HEK293T (cell line): ENCODE data around the gene PAK4.

Experiments
- CTCF ChIA-PET: fragments of 350-600 bp; formaldehyde crosslinking; extraction: SDS; loops from one replicate; lab custom pipeline; 2021; ENCODE audit warnings: antibody characterized with exemption, inconsistent platforms; lab: Yijun Ruan, JAX
- POLR2A ChIA-PET: fragments of 350-600 bp; formaldehyde crosslinking; extraction: SDS; loops from one replicate; lab custom pipeline; 2020; ENCODE audit warnings: antibody characterized with exemption, inconsistent platforms; lab: Yijun Ruan, JAX
- DNase-seq: peaks from one replicate; pipeline ENCODE4 v3.0.0; 2012; ENCODE audit warnings: mixed read lengths; ENCODE audit errors: extremely low spot score
- ARNT ChIP-seq: fragments of 450-650 bp; IDR thresholded peaks from 2 replicates; pipeline ENCODE4 v1.6.1; 2017; ENCODE audit warnings: mild to moderate bottlenecking
- BHLHE40 ChIP-seq: fragments of 450-650 bp; IDR thresholded peaks from 2 replicates; pipeline ENCODE4 v1.6.1; 2016; ENCODE audit warnings: mild to moderate bottlenecking, moderate library complexity, borderline replicate concordance
- CTBP1 ChIP-seq: fragments of 450-650 bp; IDR thresholded peaks from 2 replicates; pipeline ENCODE4 v1.6.1; 2016; ENCODE audit warnings: borderline replicate concordance
- ELF4 ChIP-seq: fragments of 450-650 bp; IDR thresholded peaks from 2 replicates; pipeline ENCODE4 v1.6.1; 2017; ENCODE audit warnings: antibody characterized with exemption
- FOXA1 ChIP-seq: fragments of 450-650 bp; IDR thresholded peaks from 2 replicates; pipeline ENCODE4 v1.6.1; 2016; ENCODE audit warnings: mild to moderate bottlenecking
- FOXK2 ChIP-seq: fragments of 450-650 bp; IDR thresholded peaks from 2 replicates; pipeline ENCODE4 v1.6.1; 2016; ENCODE audit warnings: mild to moderate bottlenecking
- FOXM1 ChIP-seq: fragments of 450-650 bp; IDR thresholded peaks from 2 replicates; pipeline ENCODE4 v1.6.1; 2017; ENCODE audit warnings: mild to moderate bottlenecking, borderline replicate concordance
- HDGF ChIP-seq: fragments of 450-650 bp; IDR thresholded peaks from 2 replicates; pipeline ENCODE4 v1.6.1; 2017; ENCODE audit warnings: antibody characterized with exemption, borderline replicate concordance
- L3MBTL2 ChIP-seq: fragments of 450-650 bp; conservative IDR thresholded peaks from 2 replicates; pipeline ENCODE4 v1.6.1; 2016; ENCODE audit warnings: mild to moderate bottlenecking
- LEF1 ChIP-seq: fragments of 450-650 bp; IDR thresholded peaks from 2 replicates; pipeline ENCODE4 v1.6.1; 2017; ENCODE audit warnings: mild to moderate bottlenecking, borderline replicate concordance
- NFRKB ChIP-seq: fragments of 450-650 bp; IDR thresholded peaks from 2 replicates; pipeline ENCODE4 v1.6.1; 2016; ENCODE audit warnings: mild to moderate bottlenecking, moderate library complexity
- SP1 ChIP-seq: fragments of 450-650 bp; IDR thresholded peaks from 2 replicates; pipeline ENCODE4 v1.6.1; 2017
- SUZ12 ChIP-seq: fragments of 450-650 bp; IDR thresholded peaks from 2 replicates; pipeline ENCODE4 v1.6.1; 2016; ENCODE audit warnings: mild to moderate bottlenecking
- TARDBP ChIP-seq: fragments of 450-650 bp; IDR thresholded peaks from 2 replicates; pipeline ENCODE4 v1.6.1; 2016
- ZNF384 ChIP-seq: fragments of 450-650 bp; IDR thresholded peaks from 2 replicates; pipeline ENCODE4 v1.6.1; 2016
- TF ChIP-seq, protein P1 (sequence below): fragments of 450-650 bp; IDR thresholded peaks from 2 replicates; pipeline ENCODE4 v1.6.1; 2016

The PAK4 gene

DNA sequence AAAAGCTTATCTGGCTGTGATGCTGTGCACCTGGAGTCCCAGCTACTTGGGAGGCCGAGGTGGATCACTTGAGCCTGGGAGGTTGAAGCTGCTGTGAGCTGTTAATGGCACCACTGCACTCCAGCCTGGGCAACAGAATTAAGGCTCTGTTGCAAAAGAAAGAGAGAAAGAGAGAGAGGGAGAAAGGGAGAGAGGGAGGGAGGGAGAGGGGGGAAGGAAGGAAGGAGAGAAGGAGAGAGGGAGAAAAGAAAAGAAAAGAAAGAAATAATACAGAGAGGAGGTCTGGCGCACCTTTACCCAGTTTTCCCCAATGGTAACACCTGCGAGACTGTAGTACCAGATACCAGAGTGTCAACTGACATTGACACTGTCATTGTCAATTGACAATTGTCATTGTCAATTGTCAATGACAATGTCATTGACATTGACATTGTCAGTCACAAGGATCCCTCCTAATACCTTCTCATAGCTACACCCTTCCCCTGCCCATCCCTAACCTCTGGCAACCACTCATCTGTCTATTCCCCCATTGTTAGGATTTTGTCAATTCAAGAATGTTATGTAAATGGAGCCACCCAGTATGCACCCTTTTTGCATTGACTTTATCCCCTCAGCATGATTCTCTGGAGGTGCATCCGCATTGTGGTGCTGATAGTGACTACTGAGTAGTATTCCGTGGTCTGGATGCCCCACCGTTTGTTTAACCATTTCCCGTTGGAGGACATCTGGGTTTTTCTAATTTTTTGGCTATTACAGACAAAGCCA, 21.3 kb downstream of the PAK4 start:
- CTCF ChIA-PET = interaction anchor here (0.6 to 1.0 kb wide), 2 partner anchors 96 to 176 kb away, joined by 3 to 4 read pairs; no protein-coding TSS in a partner anchor
- TF ChIP-seq SP1 (no peak), SUZ12 (no peak), BHLHE40 (no peak), FOXA1 (no peak), LEF1 (no peak)
- TF ChIP-seq, protein P1, sequence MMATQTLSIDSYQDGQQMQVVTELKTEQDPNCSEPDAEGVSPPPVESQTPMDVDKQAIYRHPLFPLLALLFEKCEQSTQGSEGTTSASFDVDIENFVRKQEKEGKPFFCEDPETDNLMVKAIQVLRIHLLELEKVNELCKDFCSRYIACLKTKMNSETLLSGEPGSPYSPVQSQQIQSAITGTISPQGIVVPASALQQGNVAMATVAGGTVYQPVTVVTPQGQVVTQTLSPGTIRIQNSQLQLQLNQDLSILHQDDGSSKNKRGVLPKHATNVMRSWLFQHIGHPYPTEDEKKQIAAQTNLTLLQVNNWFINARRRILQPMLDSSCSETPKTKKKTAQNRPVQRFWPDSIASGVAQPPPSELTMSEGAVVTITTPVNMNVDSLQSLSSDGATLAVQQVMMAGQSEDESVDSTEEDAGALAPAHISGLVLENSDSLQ = no peak
- POLR2A ChIA-PET = interaction anchor here (1.1 kb wide), 1 partner anchor 20 kb away, joined by 3 read pairs; no protein-coding TSS in a partner anchor
- no peak for DNase-seq

DNA sequence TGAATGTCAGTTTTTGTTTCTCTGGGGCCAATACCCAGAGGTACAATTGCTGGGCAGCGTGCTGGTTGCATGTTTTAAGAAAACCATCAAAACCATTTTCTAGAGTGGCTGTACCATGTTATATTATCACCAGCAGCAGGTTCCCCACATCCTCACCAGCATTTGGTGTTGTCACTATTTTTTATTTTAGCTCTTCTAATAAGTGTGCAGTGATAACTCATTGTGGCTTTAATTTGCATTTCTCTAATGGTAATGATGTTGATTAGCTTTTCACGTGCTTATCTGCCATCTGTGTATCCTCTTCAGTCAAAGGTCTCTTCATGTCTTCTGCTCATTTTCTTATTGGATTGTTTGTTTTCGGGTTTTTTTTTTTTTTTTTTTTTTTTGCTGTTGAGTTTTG, 21.9 kb downstream of the PAK4 start:
- no peak for DNase-seq
- TF ChIP-seq FOXK2 = no peak
- TF ChIP-seq ELF4 = no peak
- TF ChIP-seq CTBP1 = no peak
- no peak for TF ChIP-seq SUZ12
- TF ChIP-seq LEF1 = no peak
- no peak for TF ChIP-seq ARNT
- TF ChIP-seq FOXM1 = no peak
- no peak for TF ChIP-seq SP1
- TF ChIP-seq HDGF = no peak
- TF ChIP-seq ZNF384 = no peak
- no peak for TF ChIP-seq BHLHE40
- TF ChIP-seq, protein P1 = no peak
- TF ChIP-seq FOXA1 = no peak
- no peak for TF ChIP-seq L3MBTL2
- no peak for TF ChIP-seq TARDBP
- TF ChIP-seq NFRKB = no peak
- POLR2A ChIA-PET = no interaction called here
- CTCF ChIA-PET = interaction anchor here (0.6 kb wide), 1 partner anchor 176 kb away, joined by 4 read pairs; no protein-coding TSS in a partner anchor

DNA sequence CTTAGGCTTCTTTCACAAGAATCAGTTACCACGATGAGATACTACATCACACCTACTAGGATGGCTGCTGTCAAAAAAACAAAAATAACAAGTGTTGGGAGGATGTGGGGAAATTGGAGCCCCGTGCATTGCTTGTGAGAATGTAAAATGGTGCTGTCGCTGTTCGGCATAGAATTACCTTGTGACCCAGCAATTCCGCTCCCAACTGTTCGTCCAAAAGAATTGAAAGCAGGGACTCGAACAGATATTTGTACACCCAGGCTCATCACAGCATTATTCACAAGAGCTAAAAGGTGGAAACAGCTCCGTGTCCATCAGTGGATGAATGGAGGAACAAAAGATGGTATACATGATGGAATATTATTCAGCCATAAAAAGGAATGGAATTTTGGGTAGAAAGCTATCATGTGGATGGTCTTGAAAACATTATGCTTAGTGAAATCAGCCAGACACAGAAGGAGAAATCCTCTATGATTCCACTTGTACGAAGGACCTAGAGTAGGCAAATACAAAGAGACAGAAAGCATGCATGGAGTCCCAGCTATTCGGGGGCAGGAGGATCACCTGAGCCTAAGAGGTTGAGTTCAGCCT, 23.4 kb downstream of the PAK4 start:
- CTCF ChIA-PET = no interaction called here
- POLR2A ChIA-PET = no interaction called here
- no peak for DNase-seq
- TF ChIP-seq, protein P1 = no peak
- TF ChIP-seq TARDBP (no peak), NFRKB (no peak), FOXK2 (no peak), BHLHE40 (no peak), CTBP1 (no peak), FOXM1 (no peak), ZNF384 (no peak), ARNT (no peak), HDGF (no peak), L3MBTL2 (no peak), LEF1 (no peak), SP1 (no peak), FOXA1 (no peak), ELF4 (no peak), SUZ12 (no peak)

DNA sequence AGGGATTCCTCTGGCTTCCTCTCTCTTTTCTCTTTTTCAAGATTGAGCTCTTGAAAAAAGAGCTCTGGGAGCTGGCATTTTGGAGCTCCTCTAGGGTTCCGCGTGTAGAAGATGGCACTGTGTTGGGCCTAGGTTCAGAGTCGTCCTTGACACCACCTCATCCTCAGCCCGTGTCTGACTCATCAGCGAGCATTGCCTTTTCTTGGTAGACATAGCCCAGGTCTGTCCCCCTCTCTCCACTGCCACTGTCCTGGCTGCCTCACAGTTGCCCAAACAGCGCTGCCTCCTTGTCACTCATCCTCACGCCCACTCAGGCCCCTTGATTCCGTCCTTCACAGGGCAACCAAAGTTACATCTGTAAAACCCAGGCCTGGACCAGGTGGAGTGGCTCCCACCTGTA, 24.6 kb downstream of the PAK4 start:
- no peak for TF ChIP-seq HDGF
- TF ChIP-seq SP1 = no peak
- TF ChIP-seq, protein P1 = no peak
- no peak for TF ChIP-seq FOXK2
- TF ChIP-seq ELF4 = no peak
- no peak for TF ChIP-seq TARDBP
- TF ChIP-seq FOXM1 = no peak
- no peak for TF ChIP-seq FOXA1
- CTCF ChIA-PET = no interaction called here
- DNase-seq = no peak
- POLR2A ChIA-PET = no interaction called here

DNA sequence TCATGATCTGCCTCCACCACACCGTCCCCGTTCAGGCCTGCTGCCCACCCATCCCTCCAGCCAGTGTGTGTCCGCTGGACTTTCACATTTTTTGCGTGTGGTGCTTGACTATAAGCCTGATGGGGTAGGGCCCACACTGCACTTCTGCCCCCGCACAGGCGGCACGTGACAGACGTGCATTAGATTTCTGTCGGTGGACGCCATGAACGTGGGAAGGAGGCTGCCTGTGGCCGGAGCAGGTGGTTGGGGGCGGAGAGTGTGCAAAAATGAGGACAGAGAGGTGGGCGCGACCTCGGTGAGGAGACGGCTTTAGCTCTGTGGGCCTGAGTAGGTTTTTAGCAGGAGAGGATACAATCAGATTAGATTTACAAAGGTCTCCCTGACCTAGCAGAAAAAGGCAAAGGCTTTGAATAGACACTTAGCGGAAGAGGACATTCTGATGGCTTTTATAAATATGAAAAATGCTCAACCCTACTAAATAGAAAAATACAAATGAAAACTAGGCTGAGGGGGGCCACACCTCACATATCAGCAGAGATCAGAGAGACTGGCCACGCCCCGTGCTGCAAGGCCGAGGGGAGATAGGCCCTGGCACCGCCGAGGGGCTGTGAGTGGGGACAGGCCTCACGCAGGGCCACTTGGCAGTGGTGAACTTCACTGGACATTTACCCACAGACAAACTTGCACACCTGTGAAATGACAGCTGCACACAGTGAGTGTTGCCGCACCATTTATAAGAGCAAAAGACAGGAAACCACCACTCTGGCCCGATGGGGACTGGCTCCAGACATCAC, 25.4 kb downstream of the PAK4 start:
- no peak for DNase-seq
- POLR2A ChIA-PET = no interaction called here
- CTCF ChIA-PET = no interaction called here
- no peak for TF ChIP-seq ELF4
- TF ChIP-seq HDGF = no peak
- no peak for TF ChIP-seq L3MBTL2
- TF ChIP-seq FOXA1 = no peak
- TF ChIP-seq FOXK2 = no peak
- no peak for TF ChIP-seq ARNT
